ENCODE results near the gene RBM19. TPM values are rescaled to one million over a fixed set of nuclear protein-coding genes. Genes with fewer than 3 reads are reported as not detected.

The RBM19 gene
- total and polyA plus RNA-seq, 4 donors: 7.9 to 18.7 (median 9.0) TPM

GRCh38 chr12:113855998-113856397 lies 110.1 kb downstream of the RBM19 start:
- no peak overlapping the region for H3K4me3 ChIP-seq (ENCODE audit: low read depth in 1 of 3, low read length in 3 of 3)
- peaks cover 0 to 3% (median 0%) of the 10 kb centered on the region in 4 donors for H3K4me1 ChIP-seq (ENCODE audit: control insufficient read depth in 4 of 4, insufficient read depth in 4 of 4, low read length in 3 of 4)
- no peaks in the 10 kb centered on the region for H3K9me3 ChIP-seq (ENCODE audit: control insufficient read depth in 4 of 4, low read length in 3 of 4)
- no peak for DNase-seq (ENCODE audit: low spot score)
- no peak for TF ChIP-seq JUND (IDR thresholded peaks at IDR 0.05)
- TF ChIP-seq ATF3 (IDR thresholded peaks at IDR 0.05): no peak
- no peak for TF ChIP-seq ZBTB33 (IDR thresholded peaks at IDR 0.05)
- no peak for TF ChIP-seq FOXA2 (IDR thresholded peaks at IDR 0.05)
- no peak for TF ChIP-seq EGR1 (IDR thresholded peaks at IDR 0.05; ENCODE audit: low read depth in 2 of 2)
- H3K36me3 ChIP-seq (ENCODE audit: control insufficient read depth in 4 of 4, insufficient read depth in 3 of 4, low read depth in 1 of 4, low read length in 3 of 4): peaks cover 0 to 30% (median 6%) of the 10 kb centered on the region in 4 donors
- WGBS: 92% methylated on average over 7 of the region's 7 CpGs
- H3K27ac ChIP-seq (ENCODE audit: low read depth in 1 of 2, low read length in 2 of 2): no peak overlapping the region
- H3K27me3 ChIP-seq (ENCODE audit: control insufficient read depth in 4 of 4, insufficient read depth in 4 of 4, low read length in 3 of 4): no peaks in the 10 kb centered on the region
- H3K9ac ChIP-seq (ENCODE audit: low read depth in 1 of 2, low read length in 2 of 2): no peak overlapping the region

GRCh38 chr12:113854385-113855142 lies 111.6 kb downstream of the RBM19 start:
- no peaks in the 10 kb centered on the region for H3K27me3 ChIP-seq (ENCODE audit: control insufficient read depth in 4 of 4, insufficient read depth in 4 of 4, low read length in 3 of 4)
- H3K4me1 ChIP-seq (ENCODE audit: control insufficient read depth in 4 of 4, insufficient read depth in 4 of 4, low read length in 3 of 4): peaks cover 0 to 3% (median 0%) of the 10 kb centered on the region in 4 donors
- no peaks in the 10 kb centered on the region for H3K9me3 ChIP-seq (ENCODE audit: control insufficient read depth in 4 of 4, low read length in 3 of 4)
- H3K27ac ChIP-seq (ENCODE audit: low read depth in 1 of 2, low read length in 2 of 2): no peak overlapping the region
- TF ChIP-seq ZBTB33 (IDR thresholded peaks at IDR 0.05) (no peak), EGR1 (IDR thresholded peaks at IDR 0.05; ENCODE audit: low read depth in 2 of 2) (no peak), MAX (IDR thresholded peaks at IDR 0.05) (no peak), RXRA (IDR thresholded peaks at IDR 0.05) (no peak)
- 95% methylated on average over 17 of the region's 17 CpGs for WGBS
- H3K4me3 ChIP-seq (ENCODE audit: low read depth in 1 of 3, low read length in 3 of 3): no peak overlapping the region
- peaks cover 0 to 30% (median 6%) of the 10 kb centered on the region in 4 donors for H3K36me3 ChIP-seq (ENCODE audit: control insufficient read depth in 4 of 4, insufficient read depth in 3 of 4, low read depth in 1 of 4, low read length in 3 of 4)
- no peak overlapping the region for H3K9ac ChIP-seq (ENCODE audit: low read depth in 1 of 2, low read length in 2 of 2)
- no peak for DNase-seq (ENCODE audit: low spot score)

- 76% methylated on average over 4 of the region's 4 CpGs for WGBS
- TF ChIP-seq MAX (IDR thresholded peaks at IDR 0.05): no peak
- no peak for TF ChIP-seq JUND (IDR thresholded peaks at IDR 0.05)
- no peak for TF ChIP-seq FOXA1 (IDR thresholded peaks at IDR 0.05)
- no peak for TF ChIP-seq RAD21 (IDR thresholded peaks at IDR 0.05)
- no peak for TF ChIP-seq RXRA (IDR thresholded peaks at IDR 0.05)
- no peak for TF ChIP-seq CTCF (IDR thresholded peaks at IDR 0.05; ENCODE audit: low read depth, low read length, missing input control)
- no peak for TF ChIP-seq GABPA (IDR thresholded peaks at IDR 0.05 in 1 of 2, conservative IDR thresholded peaks at IDR 0.05 in 1 of 2)
- no peak for TF ChIP-seq REST (IDR thresholded peaks at IDR 0.05)
- TF ChIP-seq NR2F2 (IDR thresholded peaks at IDR 0.05): no peak
- TF ChIP-seq FOXA2 (IDR thresholded peaks at IDR 0.05): no peak
- no peak for TF ChIP-seq HNF4G (IDR thresholded peaks at IDR 0.05)
- Histone ChIP-seq H3K9me3 (ENCODE audit: control insufficient read depth in 4 of 4, low read length in 3 of 4) (no peaks in the 10 kb centered on the region), H3K9ac (ENCODE audit: low read depth in 1 of 2, low read length in 2 of 2) (no peak overlapping the region), H3K4me3 (ENCODE audit: low read depth in 1 of 3, low read length in 3 of 3) (no peak overlapping the region), H3K27me3 (ENCODE audit: control insufficient read depth in 4 of 4, insufficient read depth in 4 of 4, low read length in 3 of 4) (no peaks in the 10 kb centered on the region), H3K4me1 (ENCODE audit: control insufficient read depth in 4 of 4, insufficient read depth in 4 of 4, low read length in 3 of 4) (peaks cover 0 to 3% (median 0%) of the 10 kb centered on the region in 4 donors), H3K36me3 (ENCODE audit: control insufficient read depth in 4 of 4, insufficient read depth in 3 of 4, low read depth in 1 of 4, low read length in 3 of 4) (peaks cover 0 to 29% (median 6%) of the 10 kb centered on the region in 4 donors), H3K27ac (ENCODE audit: low read depth in 1 of 2, low read length in 2 of 2) (no peak overlapping the region)
- DNase-seq (ENCODE audit: low spot score): no peak
These were observed 112.6 kb downstream of the RBM19 start for GRCh38 chr12:113853491-113853890.
